Endothelial cell of umbilical vein (primary cell): ENCODE measurements around the gene DENND6A. TPM values are rescaled to one million over a fixed set of nuclear protein-coding genes. Genes with fewer than 3 reads are reported as not detected.

ENCODE experiments used
- Bru-seq: library from RNA; stranded (reverse); fragments of 400-500 nt; gene quantifications from one replicate; lab custom pipeline; 2021; lab: Mats Ljungman, UMichigan
- BruChase-seq, 2 experiments: library from RNA; stranded (reverse); fragments of 400-500 nt; gene quantifications; one replicate each; lab custom pipeline; 2021; lab: Mats Ljungman, UMichigan
- BruUV-seq: library from RNA; stranded (reverse); fragments of 400-500 nt; replicated peaks from 2 replicates; lab custom pipeline; 2021; lab: Mats Ljungman, UMichigan
- CTCF ChIA-PET: fragments of 300-600, 350-600 bp; sonication (Branson Sonifier 250); formaldehyde crosslinking; loops from one replicate; lab custom pipeline; 2021; ENCODE audit warnings: antibody characterized with exemption, inconsistent platforms; lab: Charles Lee
- POLR2A ChIA-PET: fragments of 300-600, 350-600 bp; sonication (Branson Sonifier 250); formaldehyde crosslinking; loops from one replicate; lab custom pipeline; 2021; ENCODE audit warnings: antibody characterized with exemption, inconsistent platforms; lab: Charles Lee
- DNase-seq: peaks from one replicate; pipeline ENCODE4 v3.0.0-alpha.2; 2011; ENCODE audit warnings: low read depth, low spot score
- FAIRE-seq: peaks from 2 replicates; lab custom pipeline; 2011; peaks lifted over from hg19 to GRCh38; lab: Jason Lieb, UNC
- H2AFZ ChIP-seq: 2 replicates; pipeline ENCODE4 v1.6.0; 2012; ENCODE audit warnings: low read depth, low read length, control low read depth, inconsistent platforms
- H3K27ac ChIP-seq: 2 replicates; pipeline ENCODE4 v1.5.1; 2011; ENCODE audit warnings: low read depth, mild to moderate bottlenecking, control low read depth, low read length, moderate library complexity; ENCODE audit not compliant: insufficient read depth
- H3K27me3 ChIP-seq, 2 experiments: 2 replicates each; pipeline versions ENCODE4 v1.6.0 to v1.6.1; 2011; ENCODE audit warnings: low read length in 2 of 2, mixed read lengths in 1 of 2; ENCODE audit not compliant: control insufficient read depth in 2 of 2, insufficient read depth in 2 of 2
- H3K36me3 ChIP-seq, 2 experiments: 2 replicates in 1 of 2; 3 replicates in 1 of 2; pipeline ENCODE4 v1.5.1; 2011; ENCODE audit warnings: low read length in 2 of 2, mild to moderate bottlenecking in 1 of 2, moderate library complexity in 1 of 2; ENCODE audit not compliant: control insufficient read depth in 2 of 2, insufficient read depth in 2 of 2; ENCODE audit errors: extremely low read depth in 1 of 2
- H3K4me1 ChIP-seq: 3 replicates; pipeline ENCODE4 v1.5.1; 2011; ENCODE audit warnings: mild to moderate bottlenecking, low read length; ENCODE audit not compliant: control insufficient read depth, insufficient read depth; ENCODE audit errors: extremely low read depth
- H3K4me2 ChIP-seq: 2 replicates; pipeline ENCODE4 v1.6.1; 2011; ENCODE audit warnings: low read length, control low read depth, mixed read lengths; ENCODE audit not compliant: insufficient read depth
- H3K4me3 ChIP-seq, 3 experiments: fragments of 200-600 bp in 1 of 3; sonication (generic), shearing (Covaris generic) in 1 of 3; replicated peaks in 1 of 3; 2 replicates each; pipeline ENCODE4 v1.5.1; 2011 to 2016; ENCODE audit warnings: control low read depth in 3 of 3, low read length in 3 of 3, mild to moderate bottlenecking in 2 of 3, inconsistent platforms in 1 of 3, low read depth in 1 of 3, moderate library complexity in 1 of 3; ENCODE audit not compliant: insufficient read depth in 1 of 3
- H3K79me2 ChIP-seq: 2 replicates; pipeline ENCODE4 v1.6.0; 2012; ENCODE audit warnings: low read length, inconsistent platforms; ENCODE audit not compliant: control insufficient read depth, insufficient read depth
- H3K9ac ChIP-seq: replicated peaks from 2 replicates; pipeline ENCODE3; 2011; ENCODE audit warnings: low read length, control low read depth; ENCODE audit not compliant: insufficient read depth; ENCODE audit errors: extremely low read depth
- H3K9me1 ChIP-seq: replicated peaks from 3 replicates; pipeline ENCODE4 v1.6.0; 2011; ENCODE audit warnings: mild to moderate bottlenecking, low read length; ENCODE audit not compliant: control insufficient read depth, insufficient read depth; ENCODE audit errors: extremely low read depth
- H3K9me3 ChIP-seq: replicated peaks from 2 replicates; pipeline ENCODE4 v1.5.1; 2012; ENCODE audit warnings: low read length, inconsistent platforms; ENCODE audit not compliant: control insufficient read depth, insufficient read depth
- H4K20me1 ChIP-seq: replicated peaks from 2 replicates; pipeline ENCODE3; 2011; ENCODE audit warnings: mild to moderate bottlenecking, low read length; ENCODE audit not compliant: control insufficient read depth, insufficient read depth; ENCODE audit errors: extremely low read depth
- CTCF ChIP-seq, 2 donors: IDR thresholded peaks; 1 replicate in 1 of 2; 2 replicates in 1 of 2; pipeline ENCODE4 v1.5.1; 2011; ENCODE audit warnings: low read length in 2 of 2, mild to moderate bottlenecking in 2 of 2, moderate library complexity in 2 of 2, control low read depth in 1 of 2, inconsistent platforms in 1 of 2, low read depth in 1 of 2; ENCODE audit not compliant: insufficient read depth in 1 of 2; ENCODE audit errors: extremely low read depth in 1 of 2
- EZH2 ChIP-seq: IDR thresholded peaks from 2 replicates; pipeline ENCODE4 v1.6.1; 2012; ENCODE audit warnings: borderline replicate concordance, low read depth, mild to moderate bottlenecking, moderate library complexity, low read length, inconsistent platforms; ENCODE audit not compliant: severe bottlenecking
- FOS ChIP-seq: IDR thresholded peaks from 2 replicates; pipeline ENCODE4 v1.6.1; 2011; ENCODE audit warnings: mild to moderate bottlenecking, low read length, moderate library complexity, borderline replicate concordance; ENCODE audit not compliant: insufficient read depth
- GATA2 ChIP-seq: IDR thresholded peaks from 2 replicates; pipeline ENCODE4 v1.7.0; 2011; ENCODE audit warnings: low read depth, mild to moderate bottlenecking, moderate library complexity, mixed read lengths, low read length; ENCODE audit not compliant: insufficient read length, insufficient read depth
- JUN ChIP-seq: IDR thresholded peaks from 2 replicates; pipeline ENCODE4 v1.6.1; 2011; ENCODE audit warnings: borderline replicate concordance, low read depth; ENCODE audit not compliant: insufficient read length, insufficient read depth
- MAX ChIP-seq: IDR thresholded peaks from 2 replicates; pipeline ENCODE4 v1.6.1; 2011; ENCODE audit not compliant: insufficient read depth, insufficient read length
- MYC ChIP-seq: IDR thresholded peaks from one replicate; pipeline ENCODE4 v1.6.1; 2011; ENCODE audit warnings: mild to moderate bottlenecking, low read depth, low read length
- POLR2A ChIP-seq: IDR thresholded peaks from 2 replicates; pipeline ENCODE4 v1.6.1; 2012; ENCODE audit warnings: low read depth, mild to moderate bottlenecking, control low read depth, low read length
- POLR2AphosphoS5 ChIP-seq: IDR thresholded peaks from 2 replicates; pipeline ENCODE4 v1.6.1; 2012; ENCODE audit warnings: low read depth, mild to moderate bottlenecking, control low read depth, low read length, moderate library complexity; ENCODE audit not compliant: insufficient read depth
- dilution Hi-C: fragments of 300-500 bp; cut with MboI; formaldehyde crosslinking; loops from one replicate; pipeline ENCODE4 v1.15.0; 2019; ENCODE audit warnings: low sequenced_read_pairs; ENCODE audit not compliant: extremely low pct_ligation_motif_present
- intact Hi-C: fragments of 100-400 bp; cut with micrococcal nuclease; formaldehyde crosslinking; loops from one replicate; pipeline ENCODE4 v1.10.0; 2022
- long read RNA-seq: library from polyadenylated mRNA; stranded (forward); transcript quantifications from one replicate; pipeline ENCODE4 v2.0.0, GENCODE V29; 2021
- polyA minus RNA-seq, 3 experiments: library from RNA; depleted of rRNA, polyadenylated mRNA; stranded (reverse); fragments of >200 nt; gene quantifications; 1 replicate in 1 of 3; 2 replicates in 2 of 3; pipeline ENCODE4 v1.2.3, GENCODE V29; 2011
- polyA plus RNA-seq, 4 experiments: library from polyadenylated mRNA; depleted of rRNA in 3 of 4; stranded (reverse) in 3 of 4; unstranded in 1 of 4; fragments of >200 nt; gene quantifications; 2 replicates each; pipeline versions ENCODE4 v1.2.1 to v1.2.3, GENCODE V29; 2011 to 2012; ENCODE audit warnings: missing spikeins in 1 of 4
- total RNA-seq: library from RNA; stranded (reverse); gene quantifications from 2 replicates; pipeline ENCODE4 v1.2.3, GENCODE V29; 2021

DENND6A gene
- 25.0 and 31.0 TPM in 2 replicates for total RNA-seq
- 12.7 and 14.0 TPM in 2 replicates for polyA plus RNA-seq
- polyA plus RNA-seq (2011; cell fraction: cytosol; rRNA removed): 6.7 and 6.9 TPM in 2 replicates
- polyA plus RNA-seq (2011; cell fraction: nucleus; rRNA removed): 13.3 and 13.5 TPM in 2 replicates
- polyA plus RNA-seq (2012): 11.2 and 21.6 TPM in 2 replicates
- polyA minus RNA-seq: 28.6 and 33.3 TPM in 2 replicates
- 11.2 TPM for polyA minus RNA-seq (2011; cell fraction: cytosol; rRNA and poly(A)+ RNA removed)
- polyA minus RNA-seq (2011; cell fraction: nucleus; rRNA and poly(A)+ RNA removed): 15.9 and 21.7 TPM in 2 replicates
- percentile 87 among the genes with signal in this experiment for Bru-seq, nascent RNA
- percentile 79 among the genes with signal in this experiment for BruChase-seq, experiment 1, labeled RNA remaining after a 6-hour chase
- BruChase-seq, experiment 2, labeled RNA remaining after a 2-hour chase: percentile 91 among the genes with signal in this experiment
- long read RNA-seq, partial matches to known transcripts: 3 of 12 reads
- long read RNA-seq, other reads (novel, unspliced or antisense): 9 of 12 reads

- no TSS peak for BruUV-seq
- peaks cover 35% of the 10 kb centered on the region for H3K79me2 ChIP-seq
- ChIA-PET CTCF (interaction anchor here (0.6 to 1.5 kb wide), 3 partner anchors 63 to 425 kb away, joined by 3 to 4 read pairs (median 3); partner anchors contain the start of gene SLMAP), POLR2A (interaction anchor here (0.7 to 1.4 kb wide), 2 partner anchors 63 to 109 kb away, joined by 3 to 8 read pairs; partner anchors contain the start of gene SLMAP)
- H3K27me3 ChIP-seq: no peaks in the 10 kb centered on the region
- H3K4me2 ChIP-seq: peak within 1 kb of the TSS; percentile 87
- peak within 1 kb of the TSS; percentile 5 for H2AFZ ChIP-seq
- no peaks in the 10 kb centered on the region for H4K20me1 ChIP-seq
- TF ChIP-seq MYC: no peak
- TF ChIP-seq JUN: no peak
- peak; percentile 96 for TF ChIP-seq POLR2AphosphoS5
- TF ChIP-seq FOS: no peak
- TF ChIP-seq EZH2: no peak
- TF ChIP-seq MAX: no peak
- no peak for TF ChIP-seq CTCF (IDR thresholded peaks at IDR 0.05; ENCODE audit: extremely low read depth in 1 of 2, insufficient read depth in 1 of 2, low read depth in 1 of 2, low read length in 2 of 2)
- TF ChIP-seq GATA2: no peak
- peak; percentile 93 for TF ChIP-seq POLR2A
- peaks cover 12% of the 10 kb centered on the region for H3K4me1 ChIP-seq
- dilution Hi-C loops: no loop called here
- peak within 1 kb of the TSS; percentile 82 for H3K27ac ChIP-seq
- peak within 1 kb of the TSS; percentile 65 to 90 (median 68) for H3K4me3 ChIP-seq
- intact Hi-C loops: loop anchor here (1.0 to 2.0 kb wide), 3 partner anchors 64 to 296 kb away; partner anchors contain the start of genes ARF4 and SLMAP
- FAIRE-seq (peak; percentile 93), DNase-seq (peak; percentile 94)
- no peaks in the 10 kb centered on the region for H3K36me3 ChIP-seq
- H3K9ac ChIP-seq: peak within 1 kb of the TSS; percentile 90
- no peaks in the 10 kb centered on the region for H3K9me1 ChIP-seq
- H3K9me3 ChIP-seq: no peaks in the 10 kb centered on the region
Measured at GRCh38 chr3:57692396-57693147, at the start of gene DENND6A. Gene DENND6A, minus strand, starts transcription at chr3:57693077. Its CDS starts 59 bp downstream, at chr3:57693018.
